ENCODE results near the gene SLC13A5.

GRCh38 chr17:6729531-6729930, 16.4 kb upstream of the SLC13A5 start:
- TF ChIP-seq POLR2A (IDR thresholded peaks at IDR 0.05) (no peak), CTCF (IDR thresholded peaks at IDR 0.05) (no peak)

Measured in heart left ventricle (tissue), 13 donors.